RWPE2 (cell line): ENCODE measurements around the gene RNASE4.
"Not testable (repeated sequence)": the region's sequence is repeated elsewhere in the genome, so short reads cannot be mapped to it uniquely, and the experiment has no call there.

Source experiments
- ATAC-seq: fragments of 200-7000 bp; cut with Tn5 transposase; 3 replicates; pipeline ENCODE4 v1.9.1; 2021; ENCODE audit warnings: low read depth
- DNase-seq: peaks from one replicate; pipeline ENCODE4 v3.0.0-alpha.2; 2020; ENCODE audit warnings: low spot score
- H3K27ac ChIP-seq: fragments of 450-650 bp; 2 replicates; pipeline ENCODE4 v1.5.1; 2017; ENCODE audit warnings: mild to moderate bottlenecking; ENCODE audit not compliant: poor library complexity, severe bottlenecking
- H3K27me3 ChIP-seq: fragments of 250-450 bp; sonication (Bioruptor Pico); 2 replicates; pipeline ENCODE4 v1.5.1; 2021; ENCODE audit warnings: mild to moderate bottlenecking, moderate library complexity; ENCODE audit not compliant: insufficient read depth, poor library complexity, severe bottlenecking
- H3K36me3 ChIP-seq: fragments of 250-450 bp; sonication (Bioruptor Pico); 2 replicates; pipeline ENCODE4 v1.5.1; 2020; ENCODE audit warnings: low read depth, mild to moderate bottlenecking, moderate library complexity
- H3K4me1 ChIP-seq: fragments of 250-450 bp; sonication (Bioruptor Pico); 2 replicates; pipeline ENCODE4 v1.5.1; 2021; ENCODE audit warnings: mild to moderate bottlenecking, moderate library complexity; ENCODE audit not compliant: insufficient read depth, poor library complexity, severe bottlenecking
- H3K4me3 ChIP-seq: fragments of 250-450 bp; sonication (Bioruptor Pico); 2 replicates; pipeline ENCODE4 v1.5.1; 2021; ENCODE audit warnings: mild to moderate bottlenecking, moderate library complexity; ENCODE audit not compliant: severe bottlenecking
- H3K9me3 ChIP-seq: fragments of 250-450 bp; sonication (Bioruptor Pico); 2 replicates; pipeline ENCODE4 v1.5.1; 2021; ENCODE audit warnings: mild to moderate bottlenecking, moderate library complexity; ENCODE audit not compliant: severe bottlenecking
- CTCF ChIP-seq: fragments of 450-650 bp; IDR thresholded peaks from one replicate; pipeline ENCODE4 v1.5.1; 2017; ENCODE audit warnings: mild to moderate bottlenecking, moderate library complexity; ENCODE audit not compliant: poor library complexity, severe bottlenecking

The RNASE4 gene

DNA sequence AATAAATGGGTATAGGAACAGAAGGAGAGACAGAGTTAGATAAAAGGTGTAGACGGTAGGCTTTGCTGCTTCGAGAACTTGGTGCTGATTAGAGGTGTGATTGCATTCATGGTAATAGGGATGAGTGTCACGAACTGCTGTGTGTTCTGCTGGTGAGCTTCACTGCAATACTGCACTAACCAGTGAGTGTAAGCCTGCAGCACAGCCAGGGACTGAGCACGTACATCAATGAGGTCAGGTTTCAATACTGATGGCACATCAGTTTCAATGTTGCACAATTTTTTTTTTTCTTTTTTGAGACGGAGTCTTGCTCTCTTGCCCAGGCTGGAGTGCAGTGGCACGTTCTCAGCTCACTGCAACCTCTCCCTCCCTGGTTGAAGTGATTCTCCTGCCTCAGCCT lies 36.4 kb downstream of the RNASE4 start:
- no peak for TF ChIP-seq CTCF
- Histone ChIP-seq H3K4me1 (no peaks in the 10 kb centered on the region), H3K9me3 (no peaks in the 10 kb centered on the region), H3K27ac (no peak overlapping the region), H3K27me3 (peaks cover 45% of the 10 kb centered on the region), H3K4me3 (no peak overlapping the region), H3K36me3 (no peaks in the 10 kb centered on the region)
- no peak for DNase-seq
- ATAC-seq: no peak

DNA sequence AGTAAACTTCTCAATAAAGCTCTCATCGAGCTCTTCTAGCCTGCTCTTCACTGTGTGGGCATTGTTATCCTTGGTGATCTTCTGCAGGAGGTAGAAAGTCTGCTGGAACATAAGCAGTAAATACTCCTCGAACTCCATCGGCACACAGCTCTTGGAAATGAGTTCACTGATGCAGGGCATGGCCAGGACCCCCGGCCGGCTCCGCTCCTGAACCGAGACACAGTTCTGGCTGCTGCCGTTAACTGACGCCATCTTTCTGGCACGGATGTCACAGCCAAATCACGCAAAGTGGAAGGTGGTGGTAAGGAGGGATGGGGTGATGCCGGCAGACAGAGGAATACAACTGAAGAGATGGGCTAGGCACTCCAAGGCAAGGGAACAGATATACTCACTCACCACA lies 37.7 kb downstream of the RNASE4 start:
- DNase-seq: no peak
- ATAC-seq: no peak
- Histone ChIP-seq H3K27me3 (peaks cover 51% of the 10 kb centered on the region), H3K27ac (no peak overlapping the region), H3K9me3 (no peaks in the 10 kb centered on the region), H3K36me3 (no peaks in the 10 kb centered on the region), H3K4me3 (no peak overlapping the region), H3K4me1 (no peaks in the 10 kb centered on the region)
- TF ChIP-seq CTCF: no peak

- Histone ChIP-seq H3K27me3 (peaks cover 66% of the 10 kb centered on the region), H3K4me3 (peak overlapping the region; percentile 4), H3K4me1 (no peaks in the 10 kb centered on the region), H3K27ac (no peak overlapping the region), H3K36me3 (no peaks in the 10 kb centered on the region), H3K9me3 (no peaks in the 10 kb centered on the region)
- no peak for TF ChIP-seq CTCF
- DNase-seq (no peak), ATAC-seq (peak; percentile 67)
Observed at GRCh38 chr14:20723488-20723887, 39.1 kb downstream of the RNASE4 start.

DNA sequence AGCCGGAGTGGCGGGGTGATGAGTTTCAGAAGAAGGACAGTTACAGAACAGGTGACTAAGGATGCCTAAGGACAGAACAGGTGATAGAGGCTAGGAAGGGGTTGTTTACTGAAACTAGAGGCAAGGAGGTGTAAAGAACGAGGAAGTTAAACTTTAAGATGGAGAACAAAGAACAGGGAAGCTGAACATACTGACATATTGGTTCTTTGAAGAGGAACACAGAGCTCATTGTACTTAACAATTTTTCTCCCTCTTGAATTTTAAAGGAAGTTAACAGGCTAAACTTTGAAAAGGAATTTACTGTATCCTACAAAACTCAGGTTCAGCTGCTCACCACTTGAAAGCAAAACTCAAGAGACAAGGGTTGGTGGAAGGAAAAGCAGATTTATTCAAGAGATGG lies 41.8 kb downstream of the RNASE4 start:
- H3K9me3 ChIP-seq, H3K4me3 ChIP-seq, H3K4me1 ChIP-seq, ATAC-seq, H3K36me3 ChIP-seq, H3K27ac ChIP-seq, DNase-seq: not testable (repeated sequence)
- H3K27me3 ChIP-seq: peaks cover 65% of the 10 kb centered on the region

- peaks cover 62% of the 10 kb centered on the region for H3K27me3 ChIP-seq
- no peaks in the 10 kb centered on the region for H3K9me3 ChIP-seq
- no peak for TF ChIP-seq CTCF
- no peak overlapping the region for H3K27ac ChIP-seq
- H3K4me1 ChIP-seq: no peaks in the 10 kb centered on the region
- ATAC-seq (no peak), DNase-seq (no peak)
- H3K4me3 ChIP-seq: no peak overlapping the region
- H3K36me3 ChIP-seq: no peaks in the 10 kb centered on the region
Observed at GRCh38 chr14:20726531-20726930, 42.2 kb downstream of the RNASE4 start.

DNA sequence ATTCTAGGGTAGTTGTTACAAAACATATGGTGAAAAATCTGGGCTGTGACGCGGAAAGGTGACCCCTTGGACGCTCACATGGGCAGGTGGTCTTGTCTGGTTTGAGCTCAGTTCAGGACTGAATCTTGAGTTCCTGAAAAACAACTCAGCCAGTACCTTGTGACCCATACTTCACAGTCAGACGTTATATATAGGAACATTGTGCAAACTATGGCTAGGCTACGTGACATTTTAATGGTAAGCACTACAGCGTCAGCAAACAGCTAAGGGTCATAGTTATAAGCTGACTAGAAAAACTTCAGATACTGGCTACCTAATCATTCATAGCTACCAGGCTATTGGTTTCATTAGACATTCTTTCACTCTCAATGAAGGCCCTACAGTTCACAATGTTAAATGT lies 46.5 kb downstream of the RNASE4 start:
- H3K27me3 ChIP-seq: peaks cover 35% of the 10 kb centered on the region

More for the DNA sequence above, 46.5 kb downstream of the RNASE4 start:
- no peak for TF ChIP-seq CTCF
- no peaks in the 10 kb centered on the region for H3K36me3 ChIP-seq
- no peak overlapping the region for H3K4me3 ChIP-seq
- H3K4me1 ChIP-seq: no peaks in the 10 kb centered on the region
- no peaks in the 10 kb centered on the region for H3K9me3 ChIP-seq
- DNase-seq: no peak
- no peak overlapping the region for H3K27ac ChIP-seq
- ATAC-seq: no peak
